ENCODE measurements around the gene PCDHB12.
A peak's percentile ranks its signal among the peaks of the same experiment; 100 is the strongest.

GRCh38 chr5:141234109-141234667 lies 25.7 kb downstream of the PCDHB12 start:
- TF ChIP-seq CTCF (IDR thresholded peaks at IDR 0.05) (peak; percentile 11), EZH2phosphoT487 (IDR thresholded peaks at IDR 0.05) (no peak)
